ENCODE measurements around the gene PIWIL4. TPM values are rescaled to one million over a fixed set of nuclear protein-coding genes. Genes with fewer than 3 reads are reported as not detected.

The PIWIL4 gene
- polyA plus RNA-seq, 1 of the 3 experiments (the other 2 are of a cell fraction): 1.7 TPM

DNA sequence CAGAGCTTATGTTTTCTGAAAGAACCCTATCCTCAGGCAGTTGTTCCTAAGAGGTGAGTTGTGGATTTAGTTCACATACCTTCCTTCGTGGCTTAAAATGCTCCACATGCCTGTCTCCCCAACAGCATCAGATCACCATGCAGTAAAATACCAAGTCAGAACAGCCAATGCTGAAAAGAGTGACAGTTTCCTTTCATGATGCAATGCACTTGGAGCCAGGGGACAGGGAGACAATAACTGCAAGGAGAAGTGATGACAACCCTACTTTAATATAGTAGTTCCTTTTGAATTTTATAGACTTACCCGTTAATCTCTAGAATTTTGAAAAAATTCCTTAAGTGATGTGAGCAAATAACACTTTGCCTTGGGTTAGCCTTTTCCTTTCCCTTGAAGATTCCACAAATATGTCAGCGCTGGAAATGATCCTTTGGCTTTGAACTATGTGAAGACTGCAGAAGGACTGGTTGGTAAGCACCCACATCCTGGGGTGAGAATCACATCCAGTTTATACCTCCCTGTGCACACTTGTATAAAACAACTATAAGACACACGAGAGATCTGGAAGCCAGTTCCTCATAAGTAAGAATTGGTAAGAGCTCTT, 71.2 kb downstream of the PIWIL4 start (continued):
- TF ChIP-seq NFIC (IDR thresholded peaks at IDR 0.05; ENCODE audit: borderline replicate concordance) (no peak), TEAD4 (IDR thresholded peaks at IDR 0.05; ENCODE audit: borderline replicate concordance, insufficient read depth) (no peak), TAF1 (IDR thresholded peaks at IDR 0.05; ENCODE audit: borderline replicate concordance, low read depth, low read length) (no peak), MXI1 (IDR thresholded peaks at IDR 0.05; ENCODE audit: low read depth, low read length) (no peak), NRF1 (IDR thresholded peaks at IDR 0.05; ENCODE audit: low read depth, low read length) (no peak)
- TF ChIP-seq, protein P1, sequence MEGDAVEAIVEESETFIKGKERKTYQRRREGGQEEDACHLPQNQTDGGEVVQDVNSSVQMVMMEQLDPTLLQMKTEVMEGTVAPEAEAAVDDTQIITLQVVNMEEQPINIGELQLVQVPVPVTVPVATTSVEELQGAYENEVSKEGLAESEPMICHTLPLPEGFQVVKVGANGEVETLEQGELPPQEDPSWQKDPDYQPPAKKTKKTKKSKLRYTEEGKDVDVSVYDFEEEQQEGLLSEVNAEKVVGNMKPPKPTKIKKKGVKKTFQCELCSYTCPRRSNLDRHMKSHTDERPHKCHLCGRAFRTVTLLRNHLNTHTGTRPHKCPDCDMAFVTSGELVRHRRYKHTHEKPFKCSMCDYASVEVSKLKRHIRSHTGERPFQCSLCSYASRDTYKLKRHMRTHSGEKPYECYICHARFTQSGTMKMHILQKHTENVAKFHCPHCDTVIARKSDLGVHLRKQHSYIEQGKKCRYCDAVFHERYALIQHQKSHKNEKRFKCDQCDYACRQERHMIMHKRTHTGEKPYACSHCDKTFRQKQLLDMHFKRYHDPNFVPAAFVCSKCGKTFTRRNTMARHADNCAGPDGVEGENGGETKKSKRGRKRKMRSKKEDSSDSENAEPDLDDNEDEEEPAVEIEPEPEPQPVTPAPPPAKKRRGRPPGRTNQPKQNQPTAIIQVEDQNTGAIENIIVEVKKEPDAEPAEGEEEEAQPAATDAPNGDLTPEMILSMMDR (IDR thresholded peaks at IDR 0.05): no peak

DNA sequence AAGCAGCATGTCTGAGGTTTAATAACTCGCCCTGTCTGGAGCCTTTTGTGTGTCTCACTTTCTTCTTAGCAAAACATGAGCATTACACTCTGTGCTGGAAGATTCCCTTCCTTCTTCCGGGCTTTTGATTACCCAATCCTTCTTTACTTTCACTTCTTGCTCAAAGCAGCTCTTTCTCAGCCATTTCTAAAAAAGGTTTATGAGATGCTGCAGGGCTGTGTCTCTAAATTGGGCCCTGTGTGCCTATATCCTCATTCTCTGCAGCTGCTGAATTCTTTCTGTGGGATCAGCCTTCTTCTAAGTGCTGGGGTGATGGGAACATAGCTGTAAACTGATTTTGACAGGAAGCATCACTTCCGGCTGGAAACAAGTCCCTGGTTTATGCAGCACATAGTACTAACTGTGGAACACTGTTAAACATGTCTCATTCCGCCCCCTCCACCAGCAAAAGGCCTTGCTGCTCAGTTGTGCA, 71.8 kb downstream of the PIWIL4 start:
- H3K9ac ChIP-seq: no peak overlapping the region
- no peak for TF ChIP-seq JUND (IDR thresholded peaks at IDR 0.05)
- H3F3A ChIP-seq (replicated peaks; ENCODE audit: insufficient read depth): no peaks in the 10 kb centered on the region
- H3K9me3 ChIP-seq: no peaks in the 10 kb centered on the region
- no peaks in the 10 kb centered on the region for H3K27me3 ChIP-seq (ENCODE audit: insufficient read depth)
- peaks cover 0 to 2% of the 10 kb centered on the region in 2 experiments; a peak in 2 of 4 replicates for H3K4me1 ChIP-seq (ENCODE audit: control insufficient read depth in 1 of 2, insufficient read depth in 2 of 2, low read depth in 1 of 2, low read length in 1 of 2)
- WGBS (ENCODE audit: low lambda C conversion rate): 69% methylated on average over 4 of the region's 4 CpGs
- H3K79me2 ChIP-seq (ENCODE audit: insufficient read depth): no peaks in the 10 kb centered on the region
- H2AFZ ChIP-seq (ENCODE audit: low read depth): no peak overlapping the region
- DNase-seq: no peak
- no peaks in the 10 kb centered on the region for H3K36me3 ChIP-seq (replicated peaks in 1 of 2; ENCODE audit: control insufficient read depth in 1 of 2, insufficient read depth in 2 of 2, low read length in 1 of 2)
- no peak overlapping the region for H3K4me2 ChIP-seq
- ChIA-PET CTCF (interaction anchor here (0.9 to 3.9 kb wide), 2 partner anchors 16 kb away, joined by 3 to 30 read pairs; no protein-coding TSS in a partner anchor), POLR2A (no interaction called here)
- H3K4me3 ChIP-seq (ENCODE audit: low read depth in 2 of 2, low read length in 1 of 2): no peak overlapping the region
- H3K27ac ChIP-seq (ENCODE audit: low read depth in 2 of 2, low read length in 1 of 2): no peak overlapping the region
- no peaks in the 10 kb centered on the region for H3K9me2 ChIP-seq
- no peaks in the 10 kb centered on the region for H4K20me1 ChIP-seq (ENCODE audit: insufficient read depth)

DNA sequence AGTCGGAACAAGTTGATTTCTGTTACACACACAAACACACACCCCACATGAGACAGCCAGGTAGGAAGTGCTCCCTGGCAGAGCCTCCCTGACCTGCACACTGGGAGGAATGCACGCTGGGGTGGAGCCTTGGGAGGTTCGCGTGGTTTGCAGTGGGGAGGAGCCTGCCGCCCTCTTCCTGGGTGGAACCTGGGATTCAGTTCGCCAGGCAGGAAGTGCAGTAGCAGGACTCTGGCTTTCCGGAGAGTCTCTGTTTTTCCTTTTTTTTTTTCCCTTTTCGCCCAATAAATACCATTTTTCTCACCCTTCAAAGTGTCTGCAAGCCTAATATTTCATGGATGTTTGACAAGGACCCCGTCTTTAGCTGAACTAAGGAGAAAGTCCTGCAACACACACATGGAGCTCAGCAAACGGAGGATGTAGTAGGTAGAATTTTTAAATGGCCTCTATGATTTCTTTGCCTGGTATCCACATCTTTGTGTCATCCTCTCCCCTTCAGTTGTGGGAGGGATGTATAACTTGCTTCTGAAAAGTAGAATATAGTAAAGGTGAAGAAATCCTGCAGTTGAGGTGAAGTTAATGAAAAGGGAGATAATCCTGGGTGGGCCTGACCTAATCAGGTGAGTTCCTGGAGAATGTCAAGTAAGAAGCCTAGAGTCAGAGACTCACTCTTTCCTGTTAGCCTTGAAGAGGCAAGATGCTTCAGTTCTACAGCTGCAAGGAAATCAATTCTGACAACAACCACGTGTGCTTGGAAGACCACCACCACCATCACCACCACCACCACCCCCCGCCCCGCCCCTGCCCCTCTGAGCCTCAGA, 72.9 kb downstream of the PIWIL4 start:
- TF ChIP-seq SIN3A (IDR thresholded peaks at IDR 0.05; ENCODE audit: borderline replicate concordance, low read depth, low read length): no peak
- H3K36me3 ChIP-seq (replicated peaks in 1 of 2; ENCODE audit: control insufficient read depth in 1 of 2, insufficient read depth in 2 of 2, low read length in 1 of 2): no peaks in the 10 kb centered on the region
- H3K9me3 ChIP-seq: no peaks in the 10 kb centered on the region
- 76% methylated on average over 11 of the region's 13 CpGs for WGBS (ENCODE audit: low lambda C conversion rate)
- no peaks in the 10 kb centered on the region for H4K20me1 ChIP-seq (ENCODE audit: insufficient read depth)
- no peak for DNase-seq
- peaks cover 0 to 2% of the 10 kb centered on the region in 2 experiments; a peak in 2 of 4 replicates for H3K4me1 ChIP-seq (ENCODE audit: control insufficient read depth in 1 of 2, insufficient read depth in 2 of 2, low read depth in 1 of 2, low read length in 1 of 2)
- H3K4me3 ChIP-seq (ENCODE audit: low read depth in 2 of 2, low read length in 1 of 2): no peak overlapping the region
- H3K4me2 ChIP-seq: no peak overlapping the region
- ChIA-PET POLR2A (no interaction called here), CTCF (interaction anchor here (1.2 to 1.3 kb wide), 2 partner anchors 17 to 101 kb away, joined by 4 to 7 read pairs; no protein-coding TSS in a partner anchor)
- no peaks in the 10 kb centered on the region for H3F3A ChIP-seq (replicated peaks; ENCODE audit: insufficient read depth)
- no peaks in the 10 kb centered on the region for H3K27me3 ChIP-seq (ENCODE audit: insufficient read depth)
- no peak overlapping the region for H3K27ac ChIP-seq (ENCODE audit: low read depth in 2 of 2, low read length in 1 of 2)
- no peak overlapping the region for H2AFZ ChIP-seq (ENCODE audit: low read depth)
- H3K79me2 ChIP-seq (ENCODE audit: insufficient read depth): no peaks in the 10 kb centered on the region
- H3K9ac ChIP-seq: no peak overlapping the region
- no peaks in the 10 kb centered on the region for H3K9me2 ChIP-seq

Data from SK-N-SH (cell line).